Naive thymus-derived CD8-positive, alpha-beta T cell (primary cell): ENCODE measurements around the gene ANKRD6. TPM values are rescaled to one million over a fixed set of nuclear protein-coding genes. Genes with fewer than 3 reads are reported as not detected.
A peak's percentile ranks its signal among the peaks of the same experiment; 100 is the strongest.

Experiments used
- ATAC-seq, 2 donors: fragments of 150-1000 bp; cut with Tn5 transposase in 1 of 2; sonication (Bioruptor Pico), chemical (Tn5 transposase) in 1 of 2; 1 replicate in 1 of 2; 2 replicates in 1 of 2; pipeline ENCODE4 v1.10.0; 2021; ENCODE audit warnings: mild to moderate bottlenecking in 2 of 2, moderate library complexity in 2 of 2
- POLR2A ChIA-PET: fragments of 350-600 bp; sonication (Branson Sonifier 250); formaldehyde crosslinking; loops from one replicate; lab custom pipeline; 2021; ENCODE audit warnings: antibody characterized with exemption; lab: Charles Lee
- DNase-seq, 10 donors: peaks; one replicate each; pipeline versions ENCODE4 v3.0.0 to v3.0.0-alpha.2; 2020 to 2022
- H3K27ac Mint-ChIP-seq, 10 donors: one replicate each; pipeline ENCODE4 v1.8.0; 2020 to 2022; ENCODE audit warnings: mild to moderate bottlenecking in 10 of 10, mixed read lengths in 10 of 10, moderate library complexity in 4 of 10, inconsistent platforms in 1 of 10
- H3K27me3 Mint-ChIP-seq, 5 donors: one replicate each; pipeline ENCODE4 v1.8.0; 2021 to 2022; ENCODE audit warnings: mixed read lengths in 5 of 5
- H3K36me3 Mint-ChIP-seq, 3 donors: one replicate each; pipeline ENCODE4 v1.8.0; 2020 to 2022; ENCODE audit warnings: mixed read lengths in 3 of 3, mild to moderate bottlenecking in 2 of 3, inconsistent platforms in 1 of 3
- H3K4me1 Mint-ChIP-seq, 4 donors: one replicate each; pipeline ENCODE4 v1.8.0; 2021 to 2022; ENCODE audit warnings: mixed read lengths in 4 of 4
- H3K4me3 Mint-ChIP-seq, 10 donors: one replicate each; pipeline ENCODE4 v1.8.0; 2020 to 2022; ENCODE audit warnings: mild to moderate bottlenecking in 10 of 10, mixed read lengths in 10 of 10, moderate library complexity in 6 of 10, inconsistent platforms in 1 of 10
- H3K9me3 Mint-ChIP-seq, 9 donors: one replicate each; pipeline ENCODE4 v1.8.0; 2020 to 2022; ENCODE audit warnings: mixed read lengths in 9 of 9, mild to moderate bottlenecking in 3 of 9, inconsistent platforms in 1 of 9, moderate library complexity in 1 of 9
- polyA plus RNA-seq, 3 donors: library from polyadenylated mRNA; unstranded; fragments of 300-500 nt; fragmentation: Illumina TruSeq; gene quantifications; one replicate each; pipeline ENCODE4 v1.2.3, GENCODE V29; 2021
- total RNA-seq, 8 experiments: library from RNA in 2 of 8; stranded (reverse) in 2 of 8; gene quantifications; one replicate each; pipeline ENCODE4 v1.2.3 and lab custom pipeline; 2021 to 2026

The ANKRD6 gene
- total and polyA plus RNA-seq, 5 experiments from 2014 or later, result 2.1 to 5.8 (median 3.1) TPM

DNA sequence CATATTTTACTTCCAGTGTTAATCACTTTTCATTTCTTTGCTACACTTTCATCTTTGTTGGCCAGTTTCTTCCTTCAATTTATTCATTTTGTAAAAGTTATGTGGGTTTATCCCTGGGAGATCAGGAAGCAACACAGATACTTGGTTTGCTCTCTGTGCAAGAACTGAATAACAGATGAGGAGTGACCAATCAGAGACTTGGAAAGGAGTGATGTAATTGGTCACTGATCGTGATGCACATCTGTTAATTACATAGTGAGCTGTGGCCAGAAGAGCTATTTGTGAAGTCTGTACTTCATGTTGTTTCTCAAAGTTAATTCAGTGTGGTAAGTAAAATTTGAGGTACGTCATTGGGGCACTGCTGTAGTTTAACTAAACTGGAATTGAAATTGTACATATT, 21.3 kb downstream of the ANKRD6 start:
- no peak for DNase-seq
- POLR2A ChIA-PET, result no interaction called here
- Mint-ChIP-seq H3K4me3 (no peak overlapping the region), H3K27ac (no peak overlapping the region), H3K36me3 (peaks cover 0 to 16% (median 0%) of the 10 kb centered on the region in 3 donors), H3K27me3 (no peaks in the 10 kb centered on the region), H3K9me3 (peaks cover 0 to 18% (median 3%) of the 10 kb centered on the region in 9 donors), H3K4me1 (peaks cover 0 to 1% (median 0%) of the 10 kb centered on the region in 4 donors)
- ATAC-seq, result no peak

DNA sequence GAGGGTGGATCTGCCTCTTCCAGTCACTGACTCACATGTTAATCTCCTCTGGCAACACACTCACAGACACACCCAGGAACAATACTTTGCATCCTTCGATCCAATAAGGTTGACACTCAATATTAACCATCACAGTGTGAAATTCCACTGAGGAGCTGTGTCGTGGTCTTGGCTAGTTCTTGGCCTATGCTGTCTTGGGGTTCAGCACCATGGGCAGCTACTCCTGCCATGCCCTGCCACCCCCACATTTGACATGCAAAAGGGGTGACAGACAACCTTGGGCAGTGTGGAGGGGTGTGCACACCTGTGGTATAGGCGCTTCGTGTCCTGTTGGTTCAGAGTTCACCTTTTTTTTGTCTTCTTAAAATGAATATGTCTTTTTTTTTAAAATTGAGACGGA, 25.8 kb downstream of the ANKRD6 start:
- H3K4me3 Mint-ChIP-seq, result no peak overlapping the region
- H3K4me1 Mint-ChIP-seq, result no peaks in the 10 kb centered on the region
- peaks cover 0 to 16% (median 0%) of the 10 kb centered on the region in 3 donors for H3K36me3 Mint-ChIP-seq
- POLR2A ChIA-PET, result no interaction called here
- ATAC-seq (no peak), DNase-seq (no peak)
- peaks cover 0 to 18% (median 3%) of the 10 kb centered on the region in 9 donors for H3K9me3 Mint-ChIP-seq
- no peak overlapping the region for H3K27ac Mint-ChIP-seq
- no peaks in the 10 kb centered on the region for H3K27me3 Mint-ChIP-seq

DNA sequence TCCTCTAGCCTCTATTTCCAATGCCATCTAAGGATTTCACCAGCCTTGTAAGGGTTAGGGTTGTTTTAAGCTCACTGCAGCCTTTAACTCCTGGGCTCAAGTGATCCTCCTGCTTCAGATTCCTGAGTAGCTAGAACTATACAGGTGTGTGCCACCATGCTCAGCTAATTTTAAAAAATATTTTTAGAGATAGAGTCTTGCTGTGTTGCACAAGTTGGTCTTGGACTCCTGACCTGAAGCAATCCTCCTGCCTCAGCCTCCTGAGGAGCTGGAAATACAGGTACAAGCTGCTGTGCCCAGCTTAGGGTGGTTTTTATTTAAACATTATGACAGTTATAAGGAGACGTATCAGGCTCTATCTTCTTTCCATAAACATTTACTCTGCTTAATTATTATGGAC, 26.5 kb downstream of the ANKRD6 start:
- no peak for DNase-seq
- POLR2A ChIA-PET, result no interaction called here
- no peaks in the 10 kb centered on the region for H3K4me1 Mint-ChIP-seq

DNA sequence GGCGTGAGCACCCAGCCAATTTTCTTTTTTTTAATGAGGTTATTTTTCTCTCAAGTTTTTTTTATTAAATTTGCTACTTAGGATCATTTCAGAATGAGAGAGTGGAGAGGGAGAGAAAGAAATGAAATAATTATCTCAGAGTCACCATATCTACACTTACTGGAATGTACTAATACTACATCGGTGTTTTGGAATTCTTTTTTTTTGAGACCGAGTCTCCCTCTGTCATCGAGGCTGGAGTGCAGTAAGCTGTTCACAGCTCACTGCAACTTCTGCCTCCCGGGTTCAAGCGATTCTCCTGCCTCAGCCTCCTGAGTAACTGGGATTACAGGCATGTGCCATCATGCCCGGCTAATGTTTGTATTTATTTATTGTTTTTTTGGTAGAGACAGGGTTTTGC, 27.8 kb downstream of the ANKRD6 start:
- no peaks in the 10 kb centered on the region for H3K4me1 Mint-ChIP-seq
- H3K36me3 Mint-ChIP-seq, result peaks cover 0 to 8% (median 0%) of the 10 kb centered on the region in 3 donors
- POLR2A ChIA-PET, result no interaction called here
- no peak for DNase-seq
- H3K27ac Mint-ChIP-seq, result no peak overlapping the region
- no peaks in the 10 kb centered on the region for H3K27me3 Mint-ChIP-seq
- ATAC-seq, result no peak
- no peak overlapping the region for H3K4me3 Mint-ChIP-seq
- peaks cover 0 to 11% (median 3%) of the 10 kb centered on the region in 9 donors for H3K9me3 Mint-ChIP-seq

More for the DNA sequence above, 26.5 kb downstream of the ANKRD6 start:
- Mint-ChIP-seq H3K4me3 (no peak overlapping the region), H3K27me3 (no peaks in the 10 kb centered on the region), H3K27ac (no peak overlapping the region), H3K9me3 (peaks cover 0 to 18% (median 3%) of the 10 kb centered on the region in 9 donors), H3K36me3 (peaks cover 0 to 13% (median 0%) of the 10 kb centered on the region in 3 donors)
- ATAC-seq, result no peak

DNA sequence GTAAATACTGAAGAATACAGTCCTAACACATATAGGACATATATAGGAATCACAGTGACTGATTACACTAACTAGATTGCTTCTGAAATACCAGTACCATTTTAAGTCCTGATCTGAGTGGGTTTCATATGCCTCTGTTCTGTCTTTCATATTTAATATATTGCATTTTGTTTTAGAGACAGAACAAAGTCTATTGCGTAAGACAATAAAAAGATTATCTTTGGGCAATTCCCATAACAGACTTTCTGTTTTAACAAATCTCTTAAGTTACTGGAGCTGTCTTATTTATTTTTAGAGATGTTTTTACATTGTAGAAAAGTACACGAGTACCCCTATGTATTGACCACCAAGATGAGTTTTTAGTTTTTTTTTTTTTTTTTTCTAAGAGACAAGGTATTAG, 29.6 kb downstream of the ANKRD6 start:
- POLR2A ChIA-PET, result interaction anchor here (0.5 kb wide), 1 partner anchor 1937 kb away, joined by 4 read pairs; no protein-coding TSS in a partner anchor
- Mint-ChIP-seq H3K4me3 (no peak overlapping the region), H3K27ac (no peak overlapping the region), H3K9me3 (no peaks in the 10 kb centered on the region), H3K4me1 (no peaks in the 10 kb centered on the region), H3K27me3 (no peaks in the 10 kb centered on the region), H3K36me3 (no peaks in the 10 kb centered on the region)
- DNase-seq (no peak), ATAC-seq (no peak)

DNA sequence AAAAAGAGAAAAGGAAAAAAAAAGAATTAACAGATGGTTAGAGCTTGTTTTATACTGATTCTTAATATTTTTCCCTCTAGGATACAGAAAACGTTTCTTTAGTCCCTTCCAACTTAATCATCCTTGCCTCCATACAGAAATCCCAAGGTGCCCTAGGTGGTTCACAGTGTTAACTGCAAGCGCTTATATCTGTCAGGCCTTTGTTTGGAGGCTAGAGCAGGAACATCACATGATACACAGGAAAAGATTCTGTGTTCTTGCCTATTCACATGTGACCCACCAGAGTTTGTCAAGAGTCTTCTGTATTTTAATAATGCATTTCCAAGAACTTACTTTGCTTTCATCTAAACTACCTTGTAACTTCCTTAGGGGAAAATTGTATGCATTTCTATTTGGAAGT, 31.3 kb downstream of the ANKRD6 start:
- no peak for ATAC-seq

DNA sequence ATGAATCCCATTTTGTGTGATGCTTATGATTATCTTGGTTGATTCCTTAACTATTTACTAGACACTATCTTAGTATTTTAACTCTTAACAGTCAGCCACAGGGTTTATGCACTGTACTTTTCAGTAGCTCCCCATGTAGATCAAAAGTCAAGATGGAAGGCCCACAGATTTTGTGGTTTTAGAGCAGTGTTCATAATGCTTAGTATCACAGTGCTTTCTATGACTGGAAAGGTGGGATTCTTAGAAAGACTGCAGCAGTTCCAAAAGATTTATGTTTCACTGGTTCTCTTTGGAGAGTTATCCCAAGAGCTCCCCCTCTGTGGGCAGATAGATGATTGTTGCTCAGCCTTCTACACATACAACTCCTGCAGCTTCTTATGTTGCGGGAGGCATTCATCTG, 34.5 kb downstream of the ANKRD6 start:
- ATAC-seq, result no peak
- Mint-ChIP-seq H3K4me1 (peaks cover 0 to 3% (median under 1%) of the 10 kb centered on the region in 4 donors), H3K27me3 (no peaks in the 10 kb centered on the region), H3K4me3 (no peak overlapping the region), H3K36me3 (no peaks in the 10 kb centered on the region), H3K9me3 (no peaks in the 10 kb centered on the region), H3K27ac (no peak overlapping the region)
- POLR2A ChIA-PET, result no interaction called here
- DNase-seq, result no peak

More for the DNA sequence above, 31.3 kb downstream of the ANKRD6 start:
- H3K27me3 Mint-ChIP-seq, result no peaks in the 10 kb centered on the region
- no peaks in the 10 kb centered on the region for H3K9me3 Mint-ChIP-seq
- no peaks in the 10 kb centered on the region for H3K4me1 Mint-ChIP-seq
- H3K27ac Mint-ChIP-seq, result no peak overlapping the region
- no peaks in the 10 kb centered on the region for H3K36me3 Mint-ChIP-seq
- DNase-seq, result no peak
- H3K4me3 Mint-ChIP-seq, result no peak overlapping the region
- POLR2A ChIA-PET, result no interaction called here

DNA sequence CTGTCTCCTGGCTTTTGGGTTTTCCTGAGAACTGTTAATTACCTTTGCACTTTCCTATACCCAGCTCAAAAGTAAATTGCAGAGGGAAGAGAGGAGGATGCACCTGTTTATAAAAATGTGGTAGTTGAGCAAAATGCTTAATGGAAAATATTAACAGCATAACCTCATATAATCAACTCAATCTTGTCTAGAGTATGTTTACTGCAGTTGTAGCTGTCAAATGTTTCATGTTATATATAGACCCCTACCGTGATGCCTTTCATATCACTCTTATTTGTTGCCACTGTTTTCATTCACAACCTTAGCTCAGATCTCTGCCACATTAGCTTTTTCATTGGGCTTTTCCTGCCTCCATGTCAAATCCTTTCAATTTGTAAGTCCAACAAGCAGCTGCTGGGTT, 36.0 kb downstream of the ANKRD6 start:
- H3K9me3 Mint-ChIP-seq, result no peaks in the 10 kb centered on the region
- H3K27ac Mint-ChIP-seq, result no peak overlapping the region
- H3K36me3 Mint-ChIP-seq, result no peaks in the 10 kb centered on the region
- no peak for ATAC-seq
- no peak for DNase-seq
- peaks cover 0 to 5% (median 3%) of the 10 kb centered on the region in 4 donors for H3K4me1 Mint-ChIP-seq
- no peak overlapping the region for H3K4me3 Mint-ChIP-seq
- POLR2A ChIA-PET, result interaction anchor here (0.6 to 0.7 kb wide), 2 partner anchors 702 to 1118 kb away, joined by 3 to 5 read pairs; no protein-coding TSS in a partner anchor
- no peaks in the 10 kb centered on the region for H3K27me3 Mint-ChIP-seq

DNA sequence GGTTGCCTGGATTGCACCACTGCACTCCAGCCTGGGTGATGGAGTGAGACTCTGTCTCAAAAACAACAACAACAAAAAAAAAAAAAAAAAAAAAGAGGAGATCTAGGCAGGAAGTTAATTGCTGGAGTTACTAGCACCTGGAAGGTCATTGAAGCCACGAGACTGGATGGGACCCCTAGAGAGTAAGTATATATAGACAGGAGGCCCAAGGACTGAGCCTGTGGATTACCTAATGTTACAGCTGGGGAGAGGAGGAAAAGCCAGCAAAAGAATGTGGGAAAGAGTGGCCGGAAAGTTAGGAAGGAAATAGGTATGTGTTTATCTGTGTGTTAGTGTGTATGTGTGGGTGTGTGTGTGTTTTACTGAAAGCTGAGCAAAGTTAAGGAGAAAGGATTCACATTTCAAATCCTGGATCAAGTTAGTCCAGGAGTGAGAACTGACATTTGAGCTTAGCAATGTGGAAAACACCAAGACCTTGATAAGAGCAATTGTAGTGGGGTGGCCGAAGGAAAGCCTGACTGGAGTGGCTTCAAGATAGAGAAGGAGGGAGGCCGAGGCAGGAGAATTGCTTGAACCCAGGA, 38.4 kb downstream of the ANKRD6 start:
- peaks cover 6 to 25% (median 15%) of the 10 kb centered on the region in 4 donors for H3K4me1 Mint-ChIP-seq
- POLR2A ChIA-PET, result no interaction called here
- peaks cover 0 to 5% (median 0%) of the 10 kb centered on the region in 3 donors for H3K36me3 Mint-ChIP-seq
- H3K27ac Mint-ChIP-seq, result no peak overlapping the region
- ATAC-seq, result no peak
- DNase-seq, result no peak
- no peaks in the 10 kb centered on the region for H3K27me3 Mint-ChIP-seq
- peaks cover 0 to 3% (median 0%) of the 10 kb centered on the region in 9 donors for H3K9me3 Mint-ChIP-seq
- H3K4me3 Mint-ChIP-seq, result no peak overlapping the region

DNA sequence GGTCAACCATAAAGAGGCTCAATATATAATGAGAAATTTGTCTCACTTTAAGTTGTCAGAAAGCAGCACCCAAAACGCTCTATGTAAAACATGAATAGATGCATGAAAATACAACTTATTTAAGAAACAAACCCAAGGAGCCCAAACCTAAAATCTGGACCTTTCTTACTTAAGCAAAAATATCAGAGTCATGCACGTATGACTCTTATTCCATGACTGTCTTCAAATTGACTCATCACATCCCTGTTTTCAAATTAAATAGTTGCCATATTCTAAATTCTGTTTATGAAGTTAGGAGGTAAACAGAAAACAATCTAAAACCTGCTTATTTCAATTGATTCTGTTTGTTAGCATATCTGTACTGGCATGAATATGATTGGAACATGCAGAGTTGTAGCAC, 42.1 kb downstream of the ANKRD6 start:
- Mint-ChIP-seq H3K9me3 (peaks cover 0 to 3% (median 0%) of the 10 kb centered on the region in 9 donors), H3K27ac (peak overlapping the region in 3 of 10 donors; percentile 36 to 61 (median 44)), H3K27me3 (no peaks in the 10 kb centered on the region), H3K36me3 (peaks cover 0 to 5% (median 0%) of the 10 kb centered on the region in 3 donors), H3K4me3 (peak overlapping the region in 4 of 10 donors; percentile 10 to 72 (median 40)), H3K4me1 (peaks cover 6 to 26% (median 16%) of the 10 kb centered on the region in 4 donors)
- POLR2A ChIA-PET, result no interaction called here
- ATAC-seq (no peak), DNase-seq (no peak)

DNA sequence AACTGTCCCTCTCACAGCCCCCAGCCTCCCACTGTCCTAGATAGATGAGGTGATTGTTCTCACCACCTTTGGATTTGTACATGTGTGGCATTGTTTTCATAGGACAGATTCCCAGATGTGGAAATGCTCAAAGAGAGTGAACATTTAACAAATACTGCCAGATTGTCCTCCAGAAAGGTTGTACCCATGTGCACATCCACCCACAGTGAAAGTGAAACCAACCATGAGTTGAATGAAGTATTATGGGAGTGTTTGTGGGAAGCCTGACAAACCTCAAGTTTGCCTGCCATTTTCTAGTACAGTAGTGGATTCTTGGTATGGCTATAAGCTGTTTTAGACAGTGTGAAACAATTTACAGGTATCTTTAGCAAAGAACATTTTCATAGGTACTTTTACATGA, 42.7 kb downstream of the ANKRD6 start:
- Mint-ChIP-seq H3K4me3 (peak overlapping the region in 8 of 10 donors; percentile 10 to 61 (median 43)), H3K4me1 (peaks cover 6 to 26% (median 16%) of the 10 kb centered on the region in 4 donors), H3K36me3 (peaks cover 0 to 5% (median 0%) of the 10 kb centered on the region in 3 donors), H3K27me3 (no peaks in the 10 kb centered on the region), H3K9me3 (peaks cover 0 to 3% (median 0%) of the 10 kb centered on the region in 9 donors), H3K27ac (peak overlapping the region in 8 of 10 donors; percentile 14 to 79 (median 56))
- POLR2A ChIA-PET, result no interaction called here
- ATAC-seq, result peak in 1 of 2 donors; percentile 74
- DNase-seq, result peak in 2 of 10 donors; percentile 13 to 20

DNA sequence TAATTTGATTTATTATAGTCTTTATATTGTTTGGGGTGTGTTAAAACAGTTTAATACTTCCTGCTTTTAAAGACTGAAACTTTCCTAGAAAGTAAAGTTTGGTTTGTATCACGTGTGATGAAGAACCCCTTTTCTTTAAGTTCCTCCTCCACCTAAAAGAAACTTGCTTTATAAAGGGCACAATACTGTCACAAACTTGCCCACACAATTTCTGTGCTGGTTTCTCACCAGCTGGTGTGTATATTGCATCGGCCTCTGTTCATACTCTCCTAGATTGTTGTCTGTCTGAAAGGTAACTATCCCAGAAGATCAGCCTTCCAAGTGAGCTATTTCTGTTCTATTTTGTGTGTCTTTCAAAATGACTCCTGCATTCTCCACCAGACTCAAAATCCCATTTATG, 46.9 kb downstream of the ANKRD6 start:
- Mint-ChIP-seq H3K36me3 (peaks cover 0 to 5% (median 0%) of the 10 kb centered on the region in 3 donors), H3K4me3 (no peak overlapping the region), H3K27me3 (peaks cover 0 to 6% (median 0%) of the 10 kb centered on the region in 5 donors), H3K9me3 (peaks cover 0 to 3% (median 0%) of the 10 kb centered on the region in 9 donors), H3K27ac (no peak overlapping the region), H3K4me1 (peaks cover 3 to 14% (median 9%) of the 10 kb centered on the region in 4 donors)
- DNase-seq (no peak), ATAC-seq (no peak)
- POLR2A ChIA-PET, result no interaction called here

DNA sequence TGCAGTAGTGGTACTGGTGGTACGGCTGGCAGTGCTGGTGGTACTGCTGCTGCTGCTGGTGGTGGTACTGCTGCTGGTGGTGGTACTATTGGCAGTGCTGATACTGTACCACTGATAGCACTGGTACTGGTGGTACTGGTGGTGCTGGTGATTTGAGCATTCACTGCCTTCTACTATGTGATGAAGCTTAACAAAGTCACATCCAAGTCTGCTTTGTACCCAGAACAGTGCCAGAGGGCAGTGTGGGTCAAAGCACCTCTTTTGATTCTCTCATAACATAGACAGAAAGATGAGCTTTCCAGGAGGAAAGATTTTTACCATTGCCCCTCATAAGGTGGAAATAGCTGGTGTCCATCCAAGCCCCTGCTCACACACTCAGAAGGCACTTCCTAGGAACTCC, 48.7 kb downstream of the ANKRD6 start:
- no peak for DNase-seq
- Mint-ChIP-seq H3K4me3 (no peak overlapping the region), H3K36me3 (no peaks in the 10 kb centered on the region), H3K4me1 (peaks cover 0 to 2% (median 0%) of the 10 kb centered on the region in 4 donors), H3K9me3 (no peaks in the 10 kb centered on the region), H3K27me3 (peaks cover 0 to 6% (median 0%) of the 10 kb centered on the region in 5 donors), H3K27ac (no peak overlapping the region)
- no peak for ATAC-seq
- POLR2A ChIA-PET, result no interaction called here
